Measurements from ENCODE around the gene ARMC6. TPM values are rescaled to one million over a fixed set of nuclear protein-coding genes. Genes with fewer than 3 reads are reported as not detected.
A peak's percentile ranks its signal among the peaks of the same experiment; 100 is the strongest.
"Not testable (repeated sequence)": the region's sequence is repeated elsewhere in the genome, so short reads cannot be mapped to it uniquely, and the experiment has no call there.

The ARMC6 gene
- total RNA-seq, 1 donor from 2014 or later: 15.0 TPM

DNA sequence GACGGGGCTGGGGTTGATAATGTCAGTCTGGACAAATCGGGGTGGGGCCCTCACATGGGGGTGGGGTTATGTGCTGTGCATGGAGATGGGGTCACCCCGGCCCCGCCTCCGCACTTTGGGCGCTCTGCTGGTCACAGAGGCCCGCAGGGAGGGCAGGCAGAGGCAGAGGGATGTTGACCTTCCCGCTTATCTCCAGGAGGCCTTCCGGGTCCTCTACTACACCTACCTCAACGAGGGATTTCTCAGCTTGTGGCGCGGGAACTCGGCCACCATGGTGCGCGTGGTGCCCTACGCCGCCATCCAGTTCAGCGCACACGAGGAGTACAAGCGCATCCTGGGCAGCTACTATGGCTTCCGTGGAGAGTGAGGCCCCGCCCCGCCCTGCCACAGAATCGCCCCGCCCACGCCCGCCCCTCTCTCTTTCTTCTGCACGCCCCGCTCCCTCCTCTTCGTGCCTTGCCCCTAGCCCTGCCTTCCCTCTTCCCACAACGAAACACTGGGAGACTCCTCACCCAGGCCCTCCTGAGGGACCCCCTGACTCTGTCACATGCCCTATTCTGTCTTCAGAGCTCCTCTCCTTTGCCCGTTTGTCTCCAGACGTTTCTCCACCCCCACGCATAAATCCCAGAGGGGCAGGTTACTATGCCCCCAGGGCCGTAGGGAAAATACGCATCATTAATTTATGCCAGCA is 72.1 kb downstream of the ARMC6 start:
- Histone ChIP-seq H3K9me3 (replicated peaks) (no peaks in the 10 kb centered on the region), H3K36me3 (peaks cover 14% of the 10 kb centered on the region), H3K4me1 (peaks cover 26% of the 10 kb centered on the region), H3K4me3 (peak overlapping the region; percentile 58), H3K27me3 (ENCODE audit: low read depth) (no peaks in the 10 kb centered on the region), H3K27ac (replicated peaks) (no peak overlapping the region)
- TF ChIP-seq, protein P1, sequence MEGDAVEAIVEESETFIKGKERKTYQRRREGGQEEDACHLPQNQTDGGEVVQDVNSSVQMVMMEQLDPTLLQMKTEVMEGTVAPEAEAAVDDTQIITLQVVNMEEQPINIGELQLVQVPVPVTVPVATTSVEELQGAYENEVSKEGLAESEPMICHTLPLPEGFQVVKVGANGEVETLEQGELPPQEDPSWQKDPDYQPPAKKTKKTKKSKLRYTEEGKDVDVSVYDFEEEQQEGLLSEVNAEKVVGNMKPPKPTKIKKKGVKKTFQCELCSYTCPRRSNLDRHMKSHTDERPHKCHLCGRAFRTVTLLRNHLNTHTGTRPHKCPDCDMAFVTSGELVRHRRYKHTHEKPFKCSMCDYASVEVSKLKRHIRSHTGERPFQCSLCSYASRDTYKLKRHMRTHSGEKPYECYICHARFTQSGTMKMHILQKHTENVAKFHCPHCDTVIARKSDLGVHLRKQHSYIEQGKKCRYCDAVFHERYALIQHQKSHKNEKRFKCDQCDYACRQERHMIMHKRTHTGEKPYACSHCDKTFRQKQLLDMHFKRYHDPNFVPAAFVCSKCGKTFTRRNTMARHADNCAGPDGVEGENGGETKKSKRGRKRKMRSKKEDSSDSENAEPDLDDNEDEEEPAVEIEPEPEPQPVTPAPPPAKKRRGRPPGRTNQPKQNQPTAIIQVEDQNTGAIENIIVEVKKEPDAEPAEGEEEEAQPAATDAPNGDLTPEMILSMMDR (IDR thresholded peaks at IDR 0.05; ENCODE audit: borderline replicate concordance): no peak
- peak; percentile 70 for DNase-seq
- intact Hi-C loops (cut with micrococcal nuclease): no loop called here

DNA sequence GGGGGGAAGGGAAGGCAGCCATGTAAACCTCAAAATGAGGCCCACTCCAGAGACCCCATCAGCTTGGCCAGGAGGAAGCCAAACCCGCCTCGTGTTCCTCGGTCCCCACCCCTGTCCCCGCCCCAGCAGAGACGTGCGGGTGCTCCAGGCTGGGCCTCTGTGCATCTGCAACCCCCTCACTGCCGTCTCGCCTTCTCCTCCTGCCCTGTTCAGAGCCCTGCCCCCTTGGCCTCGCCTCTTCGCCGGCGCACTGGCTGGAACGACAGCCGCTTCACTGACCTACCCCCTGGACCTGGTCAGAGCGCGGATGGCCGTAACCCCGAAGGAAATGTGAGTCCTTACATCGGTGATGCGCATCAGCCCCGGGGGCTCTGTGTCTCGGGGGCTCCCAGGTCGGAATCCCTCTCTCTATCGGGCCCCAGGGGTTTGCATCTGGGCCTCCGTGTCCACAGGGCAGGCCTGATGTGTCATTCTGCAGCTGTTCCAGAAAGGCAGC is 72.7 kb downstream of the ARMC6 start:
- H3K27ac ChIP-seq (replicated peaks): no peak overlapping the region
- no peaks in the 10 kb centered on the region for H3K9me3 ChIP-seq (replicated peaks)
- intact Hi-C loops (cut with micrococcal nuclease): no loop called here
- H3K4me1 ChIP-seq: peaks cover 32% of the 10 kb centered on the region
- H3K36me3 ChIP-seq: peaks cover 13% of the 10 kb centered on the region
- TF ChIP-seq, protein P1 (IDR thresholded peaks at IDR 0.05; ENCODE audit: borderline replicate concordance): no peak
- H3K4me3 ChIP-seq: peak overlapping the region; percentile 58
- no peak for DNase-seq
- H3K27me3 ChIP-seq (ENCODE audit: low read depth): no peaks in the 10 kb centered on the region

DNA sequence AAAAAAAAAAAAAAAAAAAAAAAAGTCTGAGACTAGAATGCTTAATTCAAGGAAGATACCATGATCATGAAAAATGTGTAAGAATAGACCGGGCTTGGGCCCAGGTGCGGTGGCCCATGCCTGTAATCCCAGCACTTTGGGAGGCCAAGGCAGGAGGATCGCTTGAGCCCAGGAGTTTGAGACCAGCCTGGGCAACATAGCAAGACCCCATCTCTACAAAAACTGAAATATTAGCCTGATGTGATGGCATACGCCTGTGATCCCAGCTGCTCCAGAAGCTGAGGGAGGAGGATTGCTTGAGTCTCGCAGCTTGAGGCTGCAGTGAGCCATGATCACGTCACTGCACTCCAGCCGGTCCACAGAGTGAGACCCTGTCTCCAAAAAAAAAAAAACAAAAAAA is 73.5 kb downstream of the ARMC6 start:
- H3K9me3 ChIP-seq (replicated peaks); H3K4me3 ChIP-seq; DNase-seq; H3K27me3 ChIP-seq (ENCODE audit: low read depth); H3K36me3 ChIP-seq; intact Hi-C loops (cut with micrococcal nuclease); H3K27ac ChIP-seq (replicated peaks): not testable (repeated sequence)
- peaks cover 33% of the 10 kb centered on the region for H3K4me1 ChIP-seq

DNA sequence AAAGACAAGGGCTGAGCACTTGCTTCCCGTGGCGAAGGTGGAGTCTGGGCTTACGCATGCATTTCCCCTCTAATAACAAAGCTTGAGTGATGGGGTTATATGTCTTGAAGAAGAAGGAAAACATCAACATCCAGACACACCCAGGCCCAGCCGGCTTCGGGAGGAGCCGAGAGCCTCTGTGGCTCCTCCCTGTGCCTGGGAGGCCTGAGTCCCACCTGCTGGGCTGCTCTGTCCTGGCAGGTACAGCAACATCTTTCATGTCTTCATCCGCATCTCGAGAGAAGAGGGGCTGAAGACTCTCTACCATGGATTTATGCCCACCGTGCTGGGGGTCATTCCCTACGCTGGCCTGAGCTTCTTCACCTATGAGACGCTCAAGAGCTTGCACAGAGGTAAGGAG is 74.3 kb downstream of the ARMC6 start:
- Histone ChIP-seq H3K9me3 (replicated peaks) (no peaks in the 10 kb centered on the region), H3K36me3 (no peaks in the 10 kb centered on the region), H3K27ac (replicated peaks) (no peak overlapping the region), H3K27me3 (ENCODE audit: low read depth) (no peaks in the 10 kb centered on the region), H3K4me1 (peaks cover 33% of the 10 kb centered on the region), H3K4me3 (no peak overlapping the region)
- DNase-seq: no peak
- intact Hi-C loops (cut with micrococcal nuclease): no loop called here
- TF ChIP-seq, protein P1 (IDR thresholded peaks at IDR 0.05; ENCODE audit: borderline replicate concordance): no peak

Other genes with a start within 250 kb of the ARMC6 start
- 1.2 TPM for gene COMP, start 242.3 kb upstream of the ARMC6 start, total RNA-seq
- 32.3 TPM for gene UPF1, start 201.6 kb upstream of the ARMC6 start, total RNA-seq
- gene CERS1, start 137.4 kb upstream of the ARMC6 start, total RNA-seq: 1.4 TPM
- 128 TPM for gene COPE, start 114.2 kb upstream of the ARMC6 start, total RNA-seq
- gene DDX49, start 113.9 kb upstream of the ARMC6 start, total RNA-seq: 22.4 TPM
- 14.7 TPM for gene HOMER3, start 92.4 kb upstream of the ARMC6 start, total RNA-seq
- 68.2 TPM for gene SUGP2, start 86 bp upstream of the ARMC6 start, total RNA-seq
- 27.2 TPM for gene SLC25A42, start 30.4 kb downstream of the ARMC6 start, total RNA-seq
- 22.9 TPM for gene TMEM161A, start 104.9 kb downstream of the ARMC6 start, total RNA-seq
- gene MEF2B, start 136.7 kb downstream of the ARMC6 start, total RNA-seq: 0.49 TPM
- 20.2 TPM for gene BORCS8, start 158.5 kb downstream of the ARMC6 start, total RNA-seq
- gene RFXANK, start 158.7 kb downstream of the ARMC6 start, total RNA-seq: 37.2 TPM
- gene NR2C2AP, start 169.8 kb downstream of the ARMC6 start, total RNA-seq: 6.3 TPM
- gene NCAN, start 178.4 kb downstream of the ARMC6 start, total RNA-seq: not detected
- 0.30 TPM for gene TM6SF2, start 239.7 kb downstream of the ARMC6 start, total RNA-seq

All from left ventricle myocardium inferior (tissue), 1 donor.